GM11168 (cell line): ENCODE data around the gene COL9A1.

Experiments
- in situ Hi-C: fragments of 300-500 bp; cut with MboI; formaldehyde crosslinking; loops from one replicate; pipeline ENCODE4 v1.12.0; 2022; ENCODE audit warnings: low sequenced_read_pairs; ENCODE audit not compliant: unreplicated experiment

Gene COL9A1

GRCh38 chr6:70241031-70241430 lies 61.9 kb downstream of the COL9A1 start:
- in situ Hi-C loops: no loop called here

- in situ Hi-C loops: no loop called here
Measured at GRCh38 chr6:70236343-70236742, 66.5 kb downstream of the COL9A1 start.

- in situ Hi-C loops: no loop called here
Measured at GRCh38 chr6:70234561-70235236, 68.2 kb downstream of the COL9A1 start.

DNA sequence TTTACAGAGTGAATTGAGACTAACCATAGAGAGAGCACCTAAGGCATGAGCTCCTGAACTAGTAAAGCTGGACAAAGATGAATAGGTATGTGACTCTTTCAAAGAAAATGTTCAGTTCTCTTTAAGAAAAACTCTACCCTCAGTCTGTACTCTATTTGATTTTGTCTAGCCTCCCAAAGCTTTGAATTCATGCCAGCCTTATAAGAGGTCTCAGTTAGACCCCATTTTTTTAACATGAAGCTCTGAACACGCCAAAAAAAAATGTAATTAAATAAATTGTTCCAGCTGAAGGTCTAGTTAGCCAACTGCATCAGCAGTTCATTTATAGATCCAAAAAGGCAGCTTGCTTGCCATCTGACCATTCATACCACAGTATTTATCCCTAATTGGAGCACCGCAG lies 71.6 kb downstream of the COL9A1 start:
- in situ Hi-C loops: no loop called here

DNA sequence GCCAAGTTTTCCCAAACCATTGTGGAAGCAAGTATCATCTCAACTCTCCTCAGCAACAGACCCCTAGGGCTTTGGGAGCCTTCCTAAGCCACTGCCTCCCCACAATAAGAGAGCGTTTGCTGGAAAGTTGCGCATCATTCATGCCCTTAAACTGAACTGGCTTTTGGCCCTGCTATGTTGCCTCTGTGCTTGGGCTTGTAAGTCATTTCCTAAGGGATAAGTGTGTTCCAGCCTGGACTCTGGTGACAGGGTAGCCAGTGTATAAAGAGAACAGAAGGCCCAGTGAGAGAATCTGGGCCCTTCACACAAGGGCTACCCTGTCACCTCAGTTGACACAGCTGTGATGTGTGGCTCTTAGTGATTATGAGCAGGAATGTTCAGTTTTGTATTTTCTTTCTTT lies 77.8 kb downstream of the COL9A1 start:
- in situ Hi-C loops: loop anchor here (10.0 kb wide), 1 partner anchor 140 kb away; no protein-coding TSS in a partner anchor

GRCh38 chr6:70222439-70222749 lies 80.5 kb downstream of the COL9A1 start:
- in situ Hi-C loops: loop anchor here (10.0 kb wide), 1 partner anchor 142 kb away; no protein-coding TSS in a partner anchor

DNA sequence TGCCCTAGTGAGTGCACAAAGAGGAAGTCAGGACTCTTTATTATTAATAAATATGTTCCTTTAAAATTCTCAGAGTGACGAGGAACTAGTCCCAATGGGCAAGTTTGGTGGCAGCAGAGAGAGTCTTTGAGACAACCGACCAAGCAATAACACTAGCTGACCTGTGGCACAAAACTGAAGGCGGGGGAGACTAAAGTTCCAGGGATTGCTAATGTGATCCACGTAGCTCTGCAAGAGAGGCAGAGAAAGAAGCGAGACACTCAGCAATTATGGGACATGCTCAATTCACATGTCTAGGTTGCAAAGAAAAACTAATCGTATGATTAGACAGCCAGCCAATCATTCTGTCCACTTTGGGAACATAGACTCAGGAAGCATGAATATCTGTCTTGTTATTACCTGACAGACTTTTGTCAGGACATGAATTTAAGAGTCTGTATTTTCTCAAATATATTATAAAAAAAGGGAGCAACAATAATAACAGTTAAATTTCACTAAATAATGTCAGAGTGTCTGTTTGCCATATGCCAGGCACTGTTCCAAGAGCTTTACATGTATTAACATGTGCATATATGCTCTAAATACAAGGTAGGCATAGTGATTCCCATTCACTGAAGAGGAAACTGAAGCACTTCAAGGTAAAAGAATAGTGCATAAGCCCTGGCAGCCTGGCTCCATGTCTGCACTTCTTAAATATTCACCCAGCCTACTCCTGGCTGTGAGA lies 81.0 kb downstream of the COL9A1 start:
- in situ Hi-C loops: loop anchor here (10.0 kb wide), 1 partner anchor 143 kb away; no protein-coding TSS in a partner anchor

DNA sequence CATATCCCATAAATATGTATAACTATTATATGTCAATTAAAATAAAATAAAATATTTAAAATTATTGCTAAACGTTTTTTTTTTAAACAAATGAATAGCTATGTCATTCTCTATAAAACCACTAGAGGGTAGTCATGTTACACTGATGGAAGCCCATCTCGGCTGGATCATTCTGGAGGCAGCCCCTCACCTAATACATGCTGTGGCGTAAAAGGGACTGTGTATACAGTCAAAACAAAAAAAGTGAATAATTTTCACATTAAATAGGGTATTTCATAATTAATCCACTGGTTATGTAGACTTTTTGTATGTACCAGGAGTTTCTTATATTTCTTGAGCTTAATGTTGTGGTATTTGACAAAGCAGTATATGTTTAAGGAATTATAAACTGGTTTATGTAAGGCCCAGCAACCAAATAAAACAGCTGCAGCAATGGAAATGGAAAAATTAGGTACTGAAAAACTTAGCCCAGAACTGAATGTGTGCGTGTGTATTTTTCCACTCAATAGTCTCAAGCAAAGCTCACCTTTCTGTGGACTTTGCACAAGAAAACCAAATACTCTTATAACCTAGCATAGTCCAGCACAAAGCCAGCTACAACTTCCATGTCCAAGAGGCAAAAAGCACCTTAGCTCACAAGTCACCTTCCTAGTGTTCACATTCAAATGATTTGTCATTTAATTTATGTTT lies 81.7 kb downstream of the COL9A1 start:
- in situ Hi-C loops: loop anchor here (10.0 kb wide), 1 partner anchor 144 kb away; no protein-coding TSS in a partner anchor

GRCh38 chr6:70219943-70220613 lies 82.8 kb downstream of the COL9A1 start:
- in situ Hi-C loops: loop anchor here (10.0 kb wide), 1 partner anchor 145 kb away; no protein-coding TSS in a partner anchor

DNA sequence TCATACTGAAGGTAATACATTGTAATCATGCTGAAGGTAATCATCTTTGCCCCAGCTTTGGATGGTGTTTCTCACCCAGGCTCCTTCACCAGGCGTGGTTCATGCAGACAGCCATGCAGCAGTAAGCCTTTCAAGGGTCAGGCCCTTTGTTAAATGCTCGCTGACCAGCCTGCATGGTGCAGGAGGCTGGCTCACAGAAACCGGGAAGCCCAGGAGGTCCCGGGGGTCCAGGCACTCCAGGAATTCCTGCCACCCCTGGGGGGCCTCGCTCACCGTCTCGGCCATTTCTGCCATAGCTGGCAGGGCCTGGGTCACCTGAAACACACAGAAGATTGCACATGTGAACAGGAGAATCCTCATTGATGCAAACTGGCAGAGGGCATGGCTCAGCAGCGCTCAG lies 86.1 kb downstream of the COL9A1 start:
- in situ Hi-C loops: no loop called here

- in situ Hi-C loops: no loop called here
Measured at GRCh38 chr6:70215460-70216108, 87.3 kb downstream of the COL9A1 start.

GRCh38 chr6:70210462-70210861 lies 92.4 kb downstream of the COL9A1 start:
- in situ Hi-C loops: no loop called here

DNA sequence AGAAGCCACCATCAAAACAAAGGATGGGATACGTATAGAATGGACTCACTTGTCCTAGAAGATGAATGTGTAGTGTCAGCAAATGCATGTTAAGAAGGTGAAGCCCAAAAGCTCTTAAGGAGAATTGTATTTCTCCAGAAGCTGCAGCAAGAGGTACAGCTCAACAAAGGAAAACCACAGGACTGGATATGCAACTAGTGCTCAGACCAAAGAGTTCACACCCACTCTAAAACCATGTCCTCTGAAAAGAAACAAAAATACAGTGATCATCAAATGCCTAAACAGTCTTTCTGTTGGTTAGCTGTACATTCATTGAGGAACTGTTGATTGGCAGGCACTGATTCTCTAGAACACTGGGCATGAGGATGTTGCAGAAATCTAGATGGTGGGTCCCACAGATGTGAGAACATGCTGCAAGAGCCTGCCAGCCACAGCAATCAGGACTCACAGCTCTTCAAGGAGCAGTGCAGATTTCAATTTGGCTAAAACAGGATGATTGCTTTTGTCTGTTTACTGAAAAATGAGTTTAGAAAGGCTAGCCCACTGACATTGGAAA lies 94.6 kb downstream of the COL9A1 start:
- in situ Hi-C loops: no loop called here

GRCh38 chr6:70198785-70199184 lies 104.1 kb downstream of the COL9A1 start:
- in situ Hi-C loops: no loop called here

DNA sequence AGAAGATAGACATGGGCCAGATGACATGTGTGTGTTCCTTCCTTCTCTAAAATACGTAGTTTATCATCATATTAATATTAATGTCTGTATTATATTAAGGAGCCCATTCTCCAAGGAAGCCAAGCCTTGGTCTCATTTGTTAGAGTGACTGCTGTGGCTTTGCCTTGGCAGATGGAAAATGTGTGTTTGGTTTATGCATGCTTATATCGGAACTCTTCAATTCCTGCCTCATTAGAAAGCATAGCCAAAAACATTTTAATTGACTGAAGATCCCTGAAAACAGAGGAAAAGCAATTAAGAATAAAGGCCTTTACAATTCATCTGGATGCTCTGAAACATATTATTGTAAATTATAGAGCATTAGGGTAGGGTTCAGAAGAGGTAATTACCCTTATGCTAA lies 106.4 kb downstream of the COL9A1 start:
- in situ Hi-C loops: no loop called here

DNA sequence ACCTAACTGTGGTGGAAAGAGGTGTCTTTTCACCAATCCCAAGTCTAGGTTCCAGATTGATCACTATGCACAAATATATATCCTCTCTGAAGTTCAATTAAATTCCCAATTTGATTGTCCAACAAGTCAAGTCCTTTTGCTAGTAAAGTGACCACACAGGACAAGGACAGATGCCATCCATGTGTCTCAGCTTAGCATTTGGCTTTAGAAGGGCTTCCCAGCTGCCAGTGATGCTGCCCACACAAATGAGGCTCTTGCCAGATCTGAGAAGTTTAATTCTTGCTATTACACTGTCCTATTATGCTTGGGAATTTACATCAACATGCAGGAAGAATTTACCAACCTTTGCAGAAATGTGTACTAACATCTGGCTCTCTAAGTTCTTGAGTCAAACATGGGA lies 108.5 kb downstream of the COL9A1 start:
- in situ Hi-C loops: no loop called here

DNA sequence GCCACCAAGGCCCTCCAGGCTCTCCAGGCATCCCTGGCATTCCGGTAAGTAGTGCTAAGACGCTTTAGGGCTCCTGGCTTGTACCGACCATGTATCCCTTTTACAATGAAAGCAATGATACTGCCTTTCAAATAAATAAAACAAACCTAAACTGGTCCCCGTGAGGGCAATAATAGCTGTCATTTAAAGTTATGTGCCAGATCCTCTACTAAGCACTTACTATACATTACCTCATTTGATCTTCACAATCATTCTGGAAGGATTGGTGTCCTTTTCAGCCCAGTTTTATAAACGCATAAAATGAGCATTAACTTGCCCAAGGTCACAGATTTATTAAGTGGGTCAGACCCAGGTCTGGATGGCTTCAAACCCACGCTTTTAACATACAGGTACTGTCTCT lies 114.7 kb downstream of the COL9A1 start:
- in situ Hi-C loops: no loop called here

GRCh38 chr6:70186461-70186860 lies 116.4 kb downstream of the COL9A1 start:
- in situ Hi-C loops: no loop called here

GRCh38 chr6:70184723-70185122 lies 118.2 kb downstream of the COL9A1 start:
- in situ Hi-C loops: no loop called here

- in situ Hi-C loops: no loop called here
Measured at GRCh38 chr6:70183538-70183937, 119.3 kb downstream of the COL9A1 start.
